Vein endothelial cell (primary cell): ENCODE data around the gene ZFP57. TPM values are rescaled to one million over a fixed set of nuclear protein-coding genes. Genes with fewer than 3 reads are reported as not detected.

Experiments used
- small RNA-seq: library from RNA; depleted of rRNA; stranded (forward); fragments of <200 nt; gene quantifications from one replicate; pipeline ENCODE3, GENCODE V24; 2012
- total RNA-seq: library from RNA; depleted of rRNA; stranded (reverse); fragments of >200 nt; gene quantifications from 2 replicates; pipeline ENCODE4 v1.2.3, GENCODE V29; 2012

ZFP57 gene
- total RNA-seq: 0.10 TPM in 1 of 2 replicates, not detected in the other

DNA sequence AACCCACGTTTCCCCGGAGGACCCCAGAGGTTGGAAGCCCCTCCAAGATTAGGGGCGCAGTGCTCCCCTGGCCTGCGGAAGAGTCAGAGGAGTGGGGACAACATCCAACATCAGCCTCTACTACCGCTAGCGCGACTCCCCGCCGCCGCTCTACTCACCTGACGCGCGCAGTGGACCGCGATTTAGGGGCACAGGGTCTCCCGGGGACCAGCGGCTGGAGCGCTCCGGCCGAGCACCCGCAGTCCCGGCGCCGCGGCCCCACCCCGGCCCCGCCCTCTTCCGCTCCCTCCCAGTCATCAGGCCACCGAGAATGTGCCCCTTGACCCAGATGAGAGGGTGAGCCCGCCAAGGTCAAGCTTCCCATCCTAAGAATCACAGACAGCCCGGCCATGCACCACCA lies at the start of gene ZFP57:
TSS of gene ZFP57 (minus strand) at position 249 of the 400 bp plus-strand sequence. CDS start 4,149 bp downstream, outside the sequence.

GRCh38 chr6:29723262-29723665 lies 42.3 kb upstream of the ZFP57 start, which contains the start of gene HLA-F:
HLA-F (plus strand) TSS chr6:29723434; CDS start chr6:29723464, 30 bp downstream.

DNA sequence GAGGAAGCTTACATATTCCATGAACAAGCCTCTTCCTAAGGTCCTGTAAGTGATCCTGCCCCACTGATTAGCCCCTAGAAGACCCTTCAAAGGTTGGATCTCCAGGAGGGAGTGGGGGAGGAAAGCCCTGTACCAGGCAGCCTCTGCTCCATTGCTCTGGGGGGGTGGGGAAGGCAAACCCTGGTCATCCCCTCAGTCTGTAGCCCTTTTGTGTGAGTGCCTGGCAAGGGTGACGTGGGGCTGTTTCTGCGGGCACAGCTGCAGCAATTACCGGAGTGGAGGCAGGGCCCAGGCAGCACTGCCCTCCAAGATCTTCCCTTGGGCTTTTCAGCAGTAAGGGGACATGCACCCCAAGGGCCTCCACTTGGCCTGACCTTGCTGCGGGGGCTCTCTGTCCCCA lies 24.2 kb downstream of the ZFP57 start, which contains the start of gene MOG:
TSS of gene MOG (plus strand) at position 295 of the 400 bp plus-strand sequence. CDS start 118 bp downstream, outside the sequence.

DNA sequence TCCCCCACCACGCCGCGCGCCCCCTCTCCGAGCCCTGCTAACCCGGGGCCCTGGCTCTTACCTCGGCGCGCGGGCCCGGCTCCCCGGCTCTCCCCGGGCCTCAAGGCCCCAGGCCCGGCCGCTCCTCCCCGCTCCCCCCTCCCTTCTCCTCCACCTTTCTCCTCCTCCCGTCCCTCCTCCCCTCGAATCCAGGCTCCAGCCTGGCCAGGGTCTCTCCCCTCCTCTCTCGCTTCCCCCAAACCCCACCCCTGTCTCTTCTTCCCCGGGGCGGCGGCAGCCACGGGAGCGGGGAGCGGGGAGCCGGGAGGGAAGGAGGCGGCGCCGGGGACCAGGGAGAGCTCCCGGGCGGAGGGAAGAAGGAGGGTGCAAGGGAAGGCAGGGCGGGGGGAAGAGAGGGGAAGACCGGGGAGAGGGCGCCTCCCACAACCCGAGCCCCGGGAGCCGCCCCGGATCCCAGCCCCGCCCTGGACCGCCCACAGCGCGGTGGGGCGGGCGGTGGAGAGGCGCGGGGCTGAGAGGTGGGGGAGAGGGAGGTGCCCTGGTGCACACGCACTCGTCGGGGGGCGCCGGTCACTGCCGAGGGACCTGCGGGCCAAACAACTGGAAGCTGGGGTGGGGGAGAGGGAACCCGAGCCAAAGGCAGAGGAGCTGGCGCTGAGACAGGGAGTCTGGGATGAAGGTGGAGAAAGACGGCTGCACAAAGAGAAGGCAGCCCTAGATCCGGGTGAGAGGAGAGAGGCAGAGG lies 48.0 kb downstream of the ZFP57 start, which contains the start of gene GABBR1:
TSS of gene GABBR1 (minus strand) at position 395 of the 745 bp plus-strand sequence. CDS start 798 bp downstream, outside the sequence.

Small RNA genes within 50 kb of the gene (small RNA-seq; reads per million reads assigned to genes)
- not detected for gene SUMO2P1

Other genes with a start within 250 kb of the ZFP57 start
- not detected in 2 replicates for gene OR10C1, start 241.8 kb downstream of the ZFP57 start, total RNA-seq
- gene OR11A1, start 224.1 kb downstream of the ZFP57 start, total RNA-seq: not detected in 2 replicates
- gene OR2H1, start 224.0 kb downstream of the ZFP57 start, total RNA-seq: not detected in 2 replicates
- gene MAS1L, start 193.2 kb downstream of the ZFP57 start, total RNA-seq: not detected in 2 replicates
- gene UBD, start 121.4 kb downstream of the ZFP57 start, total RNA-seq: 3.9 and 7.5 TPM in 2 replicates
- gene OR2H2, start 96.0 kb downstream of the ZFP57 start, total RNA-seq: not detected in 2 replicates
- gene GABBR1, start 48.0 kb downstream of the ZFP57 start, total RNA-seq: 4.6 and 6.6 TPM in 2 replicates
- gene MOG, start 24.1 kb downstream of the ZFP57 start, total RNA-seq: not detected in 2 replicates
- 0.98 and 5.7 TPM in 2 replicates for gene HLA-F, start 42.3 kb upstream of the ZFP57 start, total RNA-seq
- not detected in 2 replicates for gene HLA-G, start 146.7 kb upstream of the ZFP57 start, total RNA-seq